OCI-LY3 (cell line): Measurements from ENCODE around the gene ST6GALNAC1.

Experiments
- CTCF ChIP-seq: fragments of 200-600, 300-600 bp; sonication (generic); IDR thresholded peaks from 2 replicates; pipeline ENCODE4 v1.5.1; 2014; ENCODE audit warnings: antibody characterized with exemption, low read length, low read depth
- EZH2phosphoT487 ChIP-seq: fragments of 200-600 bp; shearing (Covaris generic); IDR thresholded peaks from 2 replicates; pipeline ENCODE4 v1.6.1; 2018; ENCODE audit warnings: antibody characterized with exemption, mixed run types, low read depth

GRCh38 chr17:76635039-76635438 lies 8.5 kb downstream of the ST6GALNAC1 start:
- TF ChIP-seq CTCF (no peak), EZH2phosphoT487 (no peak)
